SU-DHL-6 (cell line): Measurements from ENCODE around the gene PDE4D.

ENCODE experiments used
- H2AFZ ChIP-seq: fragments of 200-600 bp; sonication (generic); 2 replicates; pipeline ENCODE4 v1.6.1; 2014; ENCODE audit warnings: low read depth, mild to moderate bottlenecking, moderate library complexity, mixed read lengths, antibody characterized with exemption, low read length; ENCODE audit not compliant: severe bottlenecking
- H3F3A ChIP-seq: fragments of 200-600 bp; shearing (Covaris generic); 2 replicates; pipeline ENCODE4 v1.6.0; 2016; ENCODE audit warnings: antibody characterized with exemption, mild to moderate bottlenecking; ENCODE audit not compliant: insufficient read depth
- H3K27ac ChIP-seq: fragments of 200-600 bp; sonication (generic); 2 replicates; pipeline ENCODE4 v1.5.1; 2016; ENCODE audit warnings: low read depth, mild to moderate bottlenecking, low read length, moderate library complexity, mixed read lengths
- H3K27me3 ChIP-seq: fragments of 200-600 bp; sonication (generic), shearing (Covaris generic); 2 replicates; pipeline ENCODE4 v1.6.0; 2014; ENCODE audit warnings: mild to moderate bottlenecking, low read length
- H3K36me3 ChIP-seq: fragments of 200-600 bp; sonication (generic); 2 replicates; pipeline ENCODE4 v1.6.1; 2014; ENCODE audit warnings: mild to moderate bottlenecking, low read length, mixed read lengths
- H3K4me2 ChIP-seq: fragments of 300-600, 200-600 bp; shearing (Covaris generic), sonication (generic); 2 replicates; pipeline ENCODE4 v1.6.0; 2014; ENCODE audit warnings: low read length, low read depth, mild to moderate bottlenecking; ENCODE audit not compliant: poor library complexity, severe bottlenecking
- H3K4me3 ChIP-seq: fragments of 200-600 bp; sonication (generic); 2 replicates; pipeline ENCODE4 v1.5.1; 2014; ENCODE audit warnings: antibody characterized with exemption, low read length, mild to moderate bottlenecking, mixed read lengths; ENCODE audit not compliant: insufficient read depth, poor library complexity, severe bottlenecking
- H3K79me2 ChIP-seq: fragments of 200-600 bp; sonication (generic); 2 replicates; pipeline ENCODE4 v1.6.1; 2014; ENCODE audit warnings: mild to moderate bottlenecking, low read length, moderate library complexity; ENCODE audit not compliant: insufficient read depth
- H3K9ac ChIP-seq: fragments of 200-600 bp; sonication (generic); 2 replicates; pipeline ENCODE4 v1.7.0; 2014; ENCODE audit warnings: mild to moderate bottlenecking, low read length
- H3K9me2 ChIP-seq: fragments of 200-600 bp; sonication (generic); replicated peaks from 2 replicates; pipeline ENCODE4 v1.6.1; 2014; ENCODE audit warnings: low read length; ENCODE audit not compliant: insufficient read depth
- H3K9me3 ChIP-seq: fragments of 200-600 bp; sonication (generic); 2 replicates; pipeline ENCODE4 v1.6.1; 2014; ENCODE audit warnings: low read length, mixed read lengths; ENCODE audit not compliant: insufficient read depth
- H4K20me1 ChIP-seq: fragments of 200-600 bp; sonication (generic); 2 replicates; pipeline ENCODE4 v1.6.1; 2014; ENCODE audit warnings: low read depth, mild to moderate bottlenecking, antibody characterized with exemption, low read length, moderate library complexity, mixed read lengths
- CTCF ChIP-seq: fragments of 200-600 bp; sonication (generic); IDR thresholded peaks from one replicate; pipeline ENCODE4 v1.5.1; 2017; ENCODE audit warnings: antibody characterized with exemption, mild to moderate bottlenecking, low read length, moderate library complexity; ENCODE audit not compliant: insufficient read depth, poor library complexity, severe bottlenecking
- EZH2phosphoT487 ChIP-seq: fragments of 200-600 bp; sonication (generic), shearing (Covaris generic); conservative IDR thresholded peaks from 2 replicates; pipeline ENCODE4 v1.6.1; 2018; ENCODE audit warnings: mild to moderate bottlenecking, antibody characterized with exemption, low read length, moderate library complexity, mixed read lengths

Gene PDE4D

GRCh38 chr5:59051951-59052350 lies 841.6 kb downstream of the PDE4D start:
- Histone ChIP-seq H3K9ac (no peak overlapping the region), H3K27me3 (no peaks in the 10 kb centered on the region), H3K36me3 (no peaks in the 10 kb centered on the region), H3K4me3 (no peak overlapping the region), H3K9me3 (no peaks in the 10 kb centered on the region), H2AFZ (no peak overlapping the region), H4K20me1 (no peaks in the 10 kb centered on the region), H3K79me2 (no peaks in the 10 kb centered on the region), H3K4me2 (no peak overlapping the region), H3K9me2 (no peaks in the 10 kb centered on the region), H3F3A (no peaks in the 10 kb centered on the region), H3K27ac (no peak overlapping the region)
- no peak for TF ChIP-seq EZH2phosphoT487
- no peak for TF ChIP-seq CTCF

GRCh38 chr5:59049095-59049494 lies 844.4 kb downstream of the PDE4D start:
- Histone ChIP-seq H3K79me2 (no peaks in the 10 kb centered on the region), H3K9me2 (no peaks in the 10 kb centered on the region), H3K27me3 (no peaks in the 10 kb centered on the region), H3K36me3 (no peaks in the 10 kb centered on the region), H3K9me3 (no peaks in the 10 kb centered on the region), H3K4me2 (no peak overlapping the region), H3K9ac (no peak overlapping the region), H3K27ac (no peak overlapping the region), H3K4me3 (no peak overlapping the region), H3F3A (no peaks in the 10 kb centered on the region), H2AFZ (no peak overlapping the region), H4K20me1 (no peaks in the 10 kb centered on the region)
- no peak for TF ChIP-seq EZH2phosphoT487
- TF ChIP-seq CTCF: no peak

- Histone ChIP-seq H3F3A (0 out of 2 replicates have a peak, but pooled peaks cover 4% of the 10 kb centered on the region), H3K79me2 (no peaks in the 10 kb centered on the region), H3K9me2 (no peaks in the 10 kb centered on the region), H3K4me3 (no peak overlapping the region), H3K4me2 (no peak overlapping the region), H3K9ac (no peak overlapping the region), H2AFZ (no peak overlapping the region), H3K36me3 (no peaks in the 10 kb centered on the region), H4K20me1 (no peaks in the 10 kb centered on the region), H3K27ac (no peak overlapping the region), H3K27me3 (no peaks in the 10 kb centered on the region), H3K9me3 (no peaks in the 10 kb centered on the region)
- TF ChIP-seq CTCF: no peak
- no peak for TF ChIP-seq EZH2phosphoT487
Observed at GRCh38 chr5:59042201-59043055, 851.1 kb downstream of the PDE4D start.
